Measurements from ENCODE around the gene MYO3B. TPM values are rescaled to one million over a fixed set of nuclear protein-coding genes. Genes with fewer than 3 reads are reported as not detected.
"Not testable (repeated sequence)": the region's sequence is repeated elsewhere in the genome, so short reads cannot be mapped to it uniquely, and the experiment has no call there.

Gene MYO3B
- total RNA-seq, 1 donor from 2014 or later: not detected

DNA sequence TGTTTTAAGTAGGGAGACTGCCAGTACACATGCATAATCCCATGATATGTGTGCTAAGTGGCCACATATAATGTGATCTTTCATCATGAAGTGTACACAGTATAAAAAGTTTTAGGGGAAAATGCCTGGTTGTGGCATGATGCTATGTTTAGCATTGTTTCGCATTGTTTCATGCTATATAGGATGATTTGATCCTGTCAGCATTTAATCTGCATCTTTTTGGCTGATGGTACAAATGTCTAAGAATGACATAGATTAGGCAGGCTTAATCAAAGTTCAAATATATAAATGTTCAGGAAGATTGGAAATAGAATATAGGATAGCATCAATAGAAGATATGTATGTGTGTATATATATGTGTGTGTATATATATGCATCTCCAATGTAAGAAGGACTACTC lies 83.6 kb downstream of the MYO3B start:
- Histone ChIP-seq H3K4me1 (no peaks in the 10 kb centered on the region), H3K27ac (no peak overlapping the region), H3K36me3 (no peaks in the 10 kb centered on the region), H3K4me3 (no peak overlapping the region), H3K9me3 (peaks cover 13% of the 10 kb centered on the region), H3K27me3 (ENCODE audit: low read depth) (no peaks in the 10 kb centered on the region)
- DNase-seq: no peak
- TF ChIP-seq, protein P1, sequence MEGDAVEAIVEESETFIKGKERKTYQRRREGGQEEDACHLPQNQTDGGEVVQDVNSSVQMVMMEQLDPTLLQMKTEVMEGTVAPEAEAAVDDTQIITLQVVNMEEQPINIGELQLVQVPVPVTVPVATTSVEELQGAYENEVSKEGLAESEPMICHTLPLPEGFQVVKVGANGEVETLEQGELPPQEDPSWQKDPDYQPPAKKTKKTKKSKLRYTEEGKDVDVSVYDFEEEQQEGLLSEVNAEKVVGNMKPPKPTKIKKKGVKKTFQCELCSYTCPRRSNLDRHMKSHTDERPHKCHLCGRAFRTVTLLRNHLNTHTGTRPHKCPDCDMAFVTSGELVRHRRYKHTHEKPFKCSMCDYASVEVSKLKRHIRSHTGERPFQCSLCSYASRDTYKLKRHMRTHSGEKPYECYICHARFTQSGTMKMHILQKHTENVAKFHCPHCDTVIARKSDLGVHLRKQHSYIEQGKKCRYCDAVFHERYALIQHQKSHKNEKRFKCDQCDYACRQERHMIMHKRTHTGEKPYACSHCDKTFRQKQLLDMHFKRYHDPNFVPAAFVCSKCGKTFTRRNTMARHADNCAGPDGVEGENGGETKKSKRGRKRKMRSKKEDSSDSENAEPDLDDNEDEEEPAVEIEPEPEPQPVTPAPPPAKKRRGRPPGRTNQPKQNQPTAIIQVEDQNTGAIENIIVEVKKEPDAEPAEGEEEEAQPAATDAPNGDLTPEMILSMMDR (IDR thresholded peaks at IDR 0.05): no peak
- ATAC-seq: no peak
- intact Hi-C loops (cut with DNase I): no loop called here

DNA sequence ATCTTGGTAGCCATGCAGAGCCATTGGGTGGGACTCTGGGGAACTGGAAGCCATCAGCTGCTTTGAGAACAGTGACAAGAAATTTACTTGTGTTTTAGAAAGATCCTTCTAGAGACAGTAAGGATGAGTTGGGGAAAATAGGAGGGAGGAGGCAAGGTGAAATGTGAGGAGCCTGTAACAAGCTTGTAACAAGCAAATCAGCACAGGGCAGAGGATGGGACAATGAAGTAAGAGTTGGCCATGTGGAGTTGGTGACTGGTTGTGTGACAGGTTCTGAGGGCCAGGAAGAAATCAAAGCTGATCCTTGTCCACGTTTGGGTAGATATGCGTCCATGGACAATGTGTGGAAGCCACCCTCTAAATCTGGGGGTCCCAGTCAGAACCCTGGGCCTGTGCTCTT lies 84.4 kb downstream of the MYO3B start:
- peaks cover 13% of the 10 kb centered on the region for H3K9me3 ChIP-seq
- intact Hi-C loops (cut with DNase I): no loop called here
- no peak for DNase-seq
- no peak overlapping the region for H3K27ac ChIP-seq
- no peaks in the 10 kb centered on the region for H3K27me3 ChIP-seq (ENCODE audit: low read depth)
- ATAC-seq: no peak
- H3K36me3 ChIP-seq: no peaks in the 10 kb centered on the region
- no peaks in the 10 kb centered on the region for H3K4me1 ChIP-seq
- TF ChIP-seq, protein P1 (IDR thresholded peaks at IDR 0.05): no peak
- H3K4me3 ChIP-seq: no peak overlapping the region

DNA sequence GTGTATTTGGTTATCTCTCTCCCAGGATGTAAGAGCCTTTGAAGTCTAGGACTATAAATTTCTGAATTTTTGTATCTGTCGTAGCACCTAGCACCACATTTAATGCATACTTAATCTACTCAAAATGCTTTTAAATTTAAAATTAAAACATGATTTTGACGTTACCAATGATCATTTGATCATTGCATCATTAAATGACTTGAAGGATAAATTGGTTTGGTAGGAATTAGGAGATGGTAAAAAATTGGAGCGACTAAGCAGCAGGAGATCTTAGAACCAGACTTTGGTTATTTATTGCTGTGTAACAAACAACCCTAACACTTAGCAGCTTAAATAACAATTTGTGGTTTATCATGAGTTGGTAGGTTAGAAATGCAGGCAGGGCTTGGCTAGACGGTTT lies 84.9 kb downstream of the MYO3B start:
- TF ChIP-seq, protein P1 (IDR thresholded peaks at IDR 0.05): no peak
- no peak overlapping the region for H3K4me3 ChIP-seq

DNA sequence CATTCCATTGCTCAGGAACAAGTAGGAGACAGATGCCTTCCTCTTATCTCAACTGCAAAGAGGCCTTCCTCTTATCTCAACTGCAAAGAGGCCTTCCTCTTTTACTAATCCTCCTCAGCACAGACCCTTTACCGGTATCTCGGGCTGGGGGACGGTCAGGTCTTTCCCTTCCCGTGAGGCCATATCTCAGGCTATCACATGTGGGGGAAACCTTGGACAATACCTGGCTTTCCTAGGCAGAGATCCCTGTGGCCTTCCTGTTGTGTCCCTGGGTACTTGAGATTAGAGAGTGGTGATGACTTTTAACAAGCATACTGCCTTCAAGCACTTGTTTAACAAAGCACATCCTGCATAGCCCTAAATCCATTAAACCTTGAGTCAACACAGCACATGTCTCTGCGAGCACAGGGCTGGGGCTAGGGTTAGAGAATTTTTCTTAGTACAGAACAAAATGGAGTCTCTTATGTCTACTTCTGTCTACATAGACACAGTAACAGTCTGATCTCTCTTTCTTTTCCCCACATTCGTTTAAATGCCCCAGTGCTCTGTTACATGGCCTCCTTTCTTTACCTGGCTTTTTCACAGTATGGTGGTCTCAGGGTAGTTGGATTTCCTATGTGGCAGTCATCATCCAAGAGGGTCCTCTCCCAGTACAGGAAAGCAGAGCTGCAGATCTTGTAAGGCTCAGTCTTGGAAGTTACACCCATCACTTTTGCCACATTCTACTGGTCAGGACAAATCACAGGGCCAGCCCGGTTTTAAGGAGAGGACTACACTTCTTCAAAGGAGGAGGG lies 86.0 kb downstream of the MYO3B start:
- H3K4me1 ChIP-seq; DNase-seq; intact Hi-C loops (cut with DNase I); ATAC-seq; H3K27me3 ChIP-seq (ENCODE audit: low read depth); H3K27ac ChIP-seq; H3K4me3 ChIP-seq; H3K36me3 ChIP-seq: not testable (repeated sequence)
- peaks cover 13% of the 10 kb centered on the region for H3K9me3 ChIP-seq

More for the DNA sequence above, 84.9 kb downstream of the MYO3B start:
- H3K9me3 ChIP-seq: peaks cover 13% of the 10 kb centered on the region
- DNase-seq (no peak), ATAC-seq (no peak)
- intact Hi-C loops (cut with DNase I): no loop called here
- H3K4me1 ChIP-seq: no peaks in the 10 kb centered on the region
- H3K27me3 ChIP-seq (ENCODE audit: low read depth): no peaks in the 10 kb centered on the region
- no peak overlapping the region for H3K27ac ChIP-seq
- H3K36me3 ChIP-seq: no peaks in the 10 kb centered on the region

DNA sequence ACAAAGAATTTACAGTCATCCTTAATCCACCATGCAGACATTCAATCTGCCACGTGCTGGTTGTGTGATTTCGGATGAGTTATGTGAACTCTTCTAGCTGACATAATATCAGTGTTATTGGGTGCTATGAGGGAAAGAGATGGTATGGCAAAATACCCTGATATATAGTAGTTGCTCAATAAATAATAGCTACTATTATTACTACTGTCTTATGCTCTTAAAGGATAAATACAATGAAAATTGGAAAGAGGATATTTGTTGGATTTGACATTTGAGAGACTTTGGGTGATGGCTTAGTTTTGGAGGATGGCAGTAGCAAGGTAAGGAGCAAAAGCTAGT lies 86.5 kb downstream of the MYO3B start:
- ATAC-seq: no peak

DNA sequence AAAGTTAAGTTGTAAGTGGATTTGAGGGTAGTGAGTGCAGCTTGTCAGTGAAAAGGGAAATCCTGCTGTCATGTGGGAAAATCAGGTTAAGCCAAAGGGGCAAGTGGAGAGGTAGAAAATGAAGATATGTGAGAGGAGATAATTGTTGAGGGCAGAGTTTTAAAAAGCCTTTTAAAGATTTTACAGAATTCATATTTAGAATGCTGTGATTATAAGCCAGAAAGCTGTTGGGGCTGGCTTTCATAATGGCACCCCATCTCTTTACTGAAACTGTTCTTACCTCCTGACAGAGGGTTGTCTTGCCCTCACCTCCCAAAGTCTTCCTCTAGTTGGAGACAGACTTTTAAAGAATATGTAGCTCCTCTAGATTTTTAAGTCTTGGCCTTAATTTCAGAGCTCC lies 86.9 kb downstream of the MYO3B start:
- H3K4me3 ChIP-seq: no peak overlapping the region
- H3K27ac ChIP-seq: no peak overlapping the region
- DNase-seq (no peak), ATAC-seq (no peak)
- H3K9me3 ChIP-seq: peaks cover 13% of the 10 kb centered on the region
- H3K36me3 ChIP-seq: no peaks in the 10 kb centered on the region
- no peaks in the 10 kb centered on the region for H3K27me3 ChIP-seq (ENCODE audit: low read depth)
- TF ChIP-seq, protein P1 (IDR thresholded peaks at IDR 0.05): no peak
- intact Hi-C loops (cut with DNase I): no loop called here
- H3K4me1 ChIP-seq: no peaks in the 10 kb centered on the region

More for the DNA sequence above, 86.5 kb downstream of the MYO3B start:
- TF ChIP-seq, protein P1 (IDR thresholded peaks at IDR 0.05): no peak
- Histone ChIP-seq H3K4me1 (no peaks in the 10 kb centered on the region), H3K27me3 (ENCODE audit: low read depth) (no peaks in the 10 kb centered on the region), H3K27ac (no peak overlapping the region), H3K36me3 (no peaks in the 10 kb centered on the region), H3K9me3 (peaks cover 13% of the 10 kb centered on the region), H3K4me3 (no peak overlapping the region)
- intact Hi-C loops (cut with DNase I): no loop called here
- DNase-seq: no peak

Measured in lower lobe of right lung (tissue), 2 donors.